Esophagus mucosa (tissue), 1 donor: ENCODE results near the gene PNMA8A. TPM values are rescaled to one million over a fixed set of nuclear protein-coding genes. Genes with fewer than 3 reads are reported as not detected.
"Not testable (repeated sequence)": the region's sequence is repeated elsewhere in the genome, so short reads cannot be mapped to it uniquely, and the experiment has no call there.

Experiments used
- ATAC-seq: fragments of 200-7000 bp; cut with Tn5 transposase; one replicate; pipeline ENCODE4 v1.9.1; 2020
- total RNA-seq: library from RNA; stranded (reverse); gene quantifications from one replicate; pipeline ENCODE4 v1.2.4, GENCODE V29; 2023
- donor health status: DM: yes; HTN: yes; CAD: no.

The PNMA8A gene
- 0.12 TPM for total RNA-seq

- ATAC-seq: peak; percentile 11
Measured at GRCh38 chr19:46471116-46471733, at the start of gene PNMA8A. PNMA8A (minus strand) TSS chr19:46471563; CDS start chr19:46471035, 528 bp downstream.

GRCh38 chr19:46520616-46521015 lies 49.3 kb upstream of the PNMA8A start:
- no peak for ATAC-seq

- no peak for ATAC-seq
Measured at GRCh38 chr19:46517471-46517870, 46.1 kb upstream of the PNMA8A start.

GRCh38 chr19:46515879-46516350 lies 44.6 kb upstream of the PNMA8A start:
- ATAC-seq: peak; percentile 33

- no peak for ATAC-seq
Measured at GRCh38 chr19:46515290-46515609, 43.9 kb upstream of the PNMA8A start.

GRCh38 chr19:46514589-46515289 lies 43.4 kb upstream of the PNMA8A start:
- ATAC-seq: peak; percentile 35

GRCh38 chr19:46513461-46514236 lies 42.3 kb upstream of the PNMA8A start:
- ATAC-seq: peak; percentile 81

GRCh38 chr19:46511237-46511636 lies 39.9 kb upstream of the PNMA8A start:
- ATAC-seq: no peak

GRCh38 chr19:46508206-46508605 lies 36.8 kb upstream of the PNMA8A start:
- ATAC-seq: no peak

GRCh38 chr19:46503848-46504453 lies 32.6 kb upstream of the PNMA8A start:
- ATAC-seq: no peak

GRCh38 chr19:46502891-46503290 lies 31.5 kb upstream of the PNMA8A start:
- no peak for ATAC-seq

- ATAC-seq: no peak
Measured at GRCh38 chr19:46499692-46500091, 28.3 kb upstream of the PNMA8A start.

GRCh38 chr19:46497773-46498172 lies 26.4 kb upstream of the PNMA8A start:
- ATAC-seq: no peak

- ATAC-seq: not testable (repeated sequence)
Measured at GRCh38 chr19:46496886-46497285, 25.5 kb upstream of the PNMA8A start.

- ATAC-seq: no peak
Measured at GRCh38 chr19:46496304-46496703, 24.9 kb upstream of the PNMA8A start.

- ATAC-seq: peak; percentile 33
Measured at GRCh38 chr19:46495786-46496099, 24.4 kb upstream of the PNMA8A start, which contains the start of gene PNMA8B. PNMA8B (minus strand) TSS chr19:46495867; CDS start chr19:46495465, 402 bp downstream.

- no peak for ATAC-seq
Measured at GRCh38 chr19:46494941-46495785, 23.8 kb upstream of the PNMA8A start.

- no peak for ATAC-seq
Measured at GRCh38 chr19:46494146-46494940, 23.0 kb upstream of the PNMA8A start.

GRCh38 chr19:46493236-46494145 lies 22.1 kb upstream of the PNMA8A start:
- ATAC-seq: no peak

- no peak for ATAC-seq
Measured at GRCh38 chr19:46492841-46493235, 21.5 kb upstream of the PNMA8A start.
